A673 (cell line): ENCODE data around the gene RAB6D. TPM values are rescaled to one million over a fixed set of nuclear protein-coding genes. Genes with fewer than 3 reads are reported as not detected.
"Not testable (repeated sequence)": the region's sequence is repeated elsewhere in the genome, so short reads cannot be mapped to it uniquely, and the experiment has no call there.

Experiments used
- BruUV-seq: library from RNA; stranded (reverse); fragments of 400-500 nt; replicated peaks from 2 replicates; lab custom pipeline; 2021; lab: Mats Ljungman, UMichigan
- CTCF ChIA-PET: fragments of 300-600 bp; sonication (Branson Sonifier 250); formaldehyde crosslinking; loops from one replicate; lab custom pipeline; 2022; ENCODE audit warnings: antibody characterized with exemption; lab: Charles Lee
- POLR2A ChIA-PET: fragments of 300-600 bp; sonication (Branson Sonifier 250); formaldehyde crosslinking; loops from one replicate; lab custom pipeline; 2022; ENCODE audit warnings: antibody characterized with exemption; ENCODE audit not compliant: low non-redundant PET; lab: Charles Lee
- DNase-seq: peaks from one replicate; pipeline ENCODE4 v3.0.0-alpha.2; 2015; ENCODE audit warnings: low spot score
- H3K27ac ChIP-seq: fragments of 200-600 bp; sonication (generic); 2 replicates; pipeline ENCODE4 v1.5.1; 2016; ENCODE audit warnings: mixed run types, low read depth, mild to moderate bottlenecking, mixed read lengths, antibody characterized with exemption, low read length; ENCODE audit not compliant: poor library complexity, severe bottlenecking
- H3K27me3 ChIP-seq: fragments of 200-600 bp; sonication (generic); replicated peaks from 2 replicates; pipeline ENCODE4 v1.6.1; 2017; ENCODE audit warnings: mixed run types, low read depth, mild to moderate bottlenecking, mixed read lengths, antibody characterized with exemption, low read length; ENCODE audit not compliant: insufficient read depth, poor library complexity
- H3K36me3 ChIP-seq: fragments of 200-600 bp; sonication (generic); 2 replicates; pipeline ENCODE4 v1.6.1; 2016; ENCODE audit warnings: mixed run types, mild to moderate bottlenecking, mixed read lengths, antibody characterized with exemption, low read length; ENCODE audit not compliant: insufficient read depth, poor library complexity, severe bottlenecking
- H3K4me1 ChIP-seq: fragments of 200-600 bp; sonication (generic); 2 replicates; pipeline ENCODE4 v1.6.1; 2017; ENCODE audit warnings: mixed run types, mild to moderate bottlenecking, mixed read lengths, antibody characterized with exemption, low read length; ENCODE audit not compliant: insufficient read depth, poor library complexity, severe bottlenecking
- H3K4me3 ChIP-seq: fragments of 200-600 bp; sonication (generic); 2 replicates; pipeline ENCODE4 v1.5.1; 2016; ENCODE audit warnings: low read depth, mixed run types, mild to moderate bottlenecking, mixed read lengths, low read length; ENCODE audit not compliant: poor library complexity, severe bottlenecking
- H3K9me3 ChIP-seq: fragments of 200-600 bp; sonication (generic); 2 replicates; pipeline ENCODE4 v1.6.1; 2016; ENCODE audit warnings: mixed run types, low read depth, mild to moderate bottlenecking, mixed read lengths, antibody characterized with exemption, low read length; ENCODE audit not compliant: poor library complexity, severe bottlenecking
- EZH2 ChIP-seq: fragments of 200-600 bp; sonication (generic); IDR thresholded peaks from 2 replicates; pipeline ENCODE4 v1.6.1; 2017; ENCODE audit warnings: borderline replicate concordance, low read depth, mild to moderate bottlenecking, mixed read lengths, antibody characterized with exemption, low read length; ENCODE audit not compliant: poor library complexity, severe bottlenecking
- intact Hi-C: fragments of 100-400 bp; cut with micrococcal nuclease; formaldehyde crosslinking; loops from one replicate; pipeline ENCODE4 v1.10.0; 2022; ENCODE audit not compliant: unreplicated experiment
- total RNA-seq: library from RNA; stranded (reverse); gene quantifications from 2 replicates; pipeline ENCODE4 v1.2.3, GENCODE V29; 2021
- TF ChIP-seq, protein P1 (sequence below): fragments of 300-800, 200-600 bp; sonication (generic); conservative IDR thresholded peaks from 2 replicates; pipeline ENCODE4 v1.5.1; 2017; ENCODE audit warnings: low read depth, mild to moderate bottlenecking, antibody characterized with exemption, low read length, moderate library complexity, mixed read lengths

RAB6D gene
- total RNA-seq, 1 experiment from 2014 or later: not detected

GRCh38 chr2:131353167-131353697 lies 10.7 kb downstream of the RAB6D start:
- BruUV-seq, H3K4me1 ChIP-seq, intact Hi-C loops, H3K9me3 ChIP-seq, H3K27ac ChIP-seq, POLR2A ChIA-PET, H3K36me3 ChIP-seq, H3K4me3 ChIP-seq, DNase-seq, CTCF ChIA-PET: not testable (repeated sequence)
- peaks cover 16% of the 10 kb centered on the region for H3K27me3 ChIP-seq

DNA sequence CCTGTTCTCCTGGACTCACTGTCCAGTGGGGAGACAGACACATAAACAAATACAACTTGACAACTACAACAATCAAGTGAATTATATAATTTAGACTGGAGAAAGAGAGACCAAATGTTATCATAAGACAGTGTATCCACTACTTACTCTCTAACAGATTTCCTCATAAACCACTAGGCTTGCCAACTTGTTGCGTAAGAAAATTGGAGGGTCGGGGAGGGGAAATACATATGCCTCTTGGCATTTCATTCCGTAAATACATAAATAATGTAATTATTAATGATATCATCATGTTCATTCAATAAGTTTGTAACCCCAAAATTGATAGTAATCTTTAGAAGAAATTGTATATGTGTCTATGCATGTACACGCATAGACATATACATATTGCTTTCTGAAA lies 14.9 kb downstream of the RAB6D start:
- intact Hi-C loops: no loop called here
- H3K4me3 ChIP-seq: no peak overlapping the region
- DNase-seq: no peak
- H3K27me3 ChIP-seq: peaks cover 13% of the 10 kb centered on the region
- no peaks in the 10 kb centered on the region for H3K9me3 ChIP-seq
- TF ChIP-seq, protein P1, sequence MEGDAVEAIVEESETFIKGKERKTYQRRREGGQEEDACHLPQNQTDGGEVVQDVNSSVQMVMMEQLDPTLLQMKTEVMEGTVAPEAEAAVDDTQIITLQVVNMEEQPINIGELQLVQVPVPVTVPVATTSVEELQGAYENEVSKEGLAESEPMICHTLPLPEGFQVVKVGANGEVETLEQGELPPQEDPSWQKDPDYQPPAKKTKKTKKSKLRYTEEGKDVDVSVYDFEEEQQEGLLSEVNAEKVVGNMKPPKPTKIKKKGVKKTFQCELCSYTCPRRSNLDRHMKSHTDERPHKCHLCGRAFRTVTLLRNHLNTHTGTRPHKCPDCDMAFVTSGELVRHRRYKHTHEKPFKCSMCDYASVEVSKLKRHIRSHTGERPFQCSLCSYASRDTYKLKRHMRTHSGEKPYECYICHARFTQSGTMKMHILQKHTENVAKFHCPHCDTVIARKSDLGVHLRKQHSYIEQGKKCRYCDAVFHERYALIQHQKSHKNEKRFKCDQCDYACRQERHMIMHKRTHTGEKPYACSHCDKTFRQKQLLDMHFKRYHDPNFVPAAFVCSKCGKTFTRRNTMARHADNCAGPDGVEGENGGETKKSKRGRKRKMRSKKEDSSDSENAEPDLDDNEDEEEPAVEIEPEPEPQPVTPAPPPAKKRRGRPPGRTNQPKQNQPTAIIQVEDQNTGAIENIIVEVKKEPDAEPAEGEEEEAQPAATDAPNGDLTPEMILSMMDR: no peak
- TF ChIP-seq EZH2: no peak
- no peaks in the 10 kb centered on the region for H3K4me1 ChIP-seq
- POLR2A ChIA-PET: no interaction called here
- H3K36me3 ChIP-seq: no peaks in the 10 kb centered on the region
- no TSS peak for BruUV-seq
- no peak overlapping the region for H3K27ac ChIP-seq
- CTCF ChIA-PET: no interaction called here

DNA sequence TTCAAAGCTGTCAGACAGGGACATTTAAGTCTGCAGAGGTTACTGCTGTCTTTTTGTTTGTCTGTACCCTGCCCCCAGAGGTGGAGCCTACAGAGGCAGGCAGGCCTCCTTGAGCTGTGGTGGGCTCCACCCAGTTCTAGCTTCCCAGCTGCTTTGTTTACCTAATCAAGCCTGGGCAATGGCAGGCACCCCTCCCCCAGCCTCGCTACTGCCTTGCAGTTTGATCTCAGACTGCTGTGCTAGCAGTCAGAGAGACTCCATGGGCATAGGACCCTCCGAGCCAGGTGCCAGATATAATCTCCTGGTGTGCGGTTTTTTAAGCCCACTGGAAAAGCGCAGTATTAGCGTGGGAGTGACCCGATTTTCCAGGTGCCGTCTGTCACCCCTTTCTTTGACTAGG lies 16.9 kb downstream of the RAB6D start:
- H3K36me3 ChIP-seq, CTCF ChIA-PET, DNase-seq, intact Hi-C loops, H3K4me1 ChIP-seq, BruUV-seq, H3K4me3 ChIP-seq, POLR2A ChIA-PET, H3K9me3 ChIP-seq, H3K27ac ChIP-seq: not testable (repeated sequence)
- H3K27me3 ChIP-seq: peaks cover 12% of the 10 kb centered on the region

DNA sequence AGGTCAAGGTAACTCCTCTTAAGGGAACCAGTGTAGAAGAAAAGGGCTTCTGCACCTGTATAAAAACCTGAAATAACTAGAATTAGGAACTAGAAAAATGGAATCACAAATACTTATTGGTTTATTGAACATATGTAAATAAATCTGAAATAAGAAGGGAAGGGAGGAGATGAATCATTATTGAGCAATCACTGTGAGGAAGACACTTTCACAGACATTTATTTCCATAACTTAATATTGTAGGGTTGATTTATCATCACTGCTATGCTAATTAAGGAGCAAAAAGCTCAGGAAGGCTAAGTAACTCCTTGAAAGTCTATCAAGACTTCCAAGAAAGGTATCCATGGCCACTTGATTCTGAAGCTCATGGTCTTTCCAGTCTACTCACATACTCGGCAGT lies 24.7 kb downstream of the RAB6D start:
- POLR2A ChIA-PET, H3K27ac ChIP-seq, H3K9me3 ChIP-seq, H3K4me3 ChIP-seq, DNase-seq, H3K4me1 ChIP-seq, H3K36me3 ChIP-seq, intact Hi-C loops, CTCF ChIA-PET, BruUV-seq: not testable (repeated sequence)
- peaks cover 35% of the 10 kb centered on the region for H3K27me3 ChIP-seq
